Ishikawa (cell line): ENCODE measurements around the gene SLC6A19.

Source experiments
- REST ChIP-seq: IDR thresholded peaks from 2 replicates; pipeline ENCODE4 v1.6.1; 2012; ENCODE audit warnings: low read depth, mild to moderate bottlenecking
- YY1 ChIP-seq: IDR thresholded peaks from 2 replicates; pipeline ENCODE4 v1.6.1; 2012; ENCODE audit warnings: low read depth

- no peak for TF ChIP-seq YY1
- no peak for TF ChIP-seq REST
These were observed 23.7 kb downstream of the SLC6A19 start, which contains the start of gene SLC6A18 for GRCh38 chr5:1225081-1225480.
